GM12878 (cell line): ENCODE measurements around the gene KRTAP9-8. TPM values are rescaled to one million over a fixed set of nuclear protein-coding genes. Genes with fewer than 3 reads are reported as not detected.
"Not testable (repeated sequence)": the region's sequence is repeated elsewhere in the genome, so short reads cannot be mapped to it uniquely, and the experiment has no call there.

Experiments used
- ATAC-seq: fragments of 200-7000 bp; cut with Tn5 transposase; 3 replicates; pipeline ENCODE4 v1.9.1; 2020; ENCODE audit warnings: mild to moderate bottlenecking, moderate library complexity
- Bru-seq: library from RNA; stranded (reverse); fragments of 400-500 nt; gene quantifications from one replicate; lab custom pipeline; 2021; lab: Mats Ljungman, UMichigan
- BruChase-seq, 2 experiments: library from RNA; stranded (reverse); fragments of 400-500 nt; gene quantifications; one replicate each; lab custom pipeline; 2021; lab: Mats Ljungman, UMichigan
- BruUV-seq: library from RNA; stranded (reverse); fragments of 400-500 nt; replicated peaks from 2 replicates; lab custom pipeline; 2021; lab: Mats Ljungman, UMichigan
- CTCF ChIA-PET: fragments of 300-600 bp; sonication (Branson Sonifier 250); formaldehyde crosslinking; extraction: SDS; loops from one replicate; lab custom pipeline; 2021; ENCODE audit warnings: inconsistent platforms; lab: Yijun Ruan, JAX
- POLR2A ChIA-PET: fragments of 350-600 bp; formaldehyde crosslinking; extraction: SDS; loops from one replicate; lab custom pipeline; 2021; ENCODE audit warnings: inconsistent platforms; lab: Charles Lee
- RAD21 ChIA-PET: fragments of 300-600 bp; sonication (Branson Sonifier 250); formaldehyde crosslinking; loops from one replicate; lab custom pipeline; 2023; ENCODE audit warnings: antibody characterized with exemption; ENCODE audit not compliant: unreplicated experiment; lab: Charles Lee
- SMC1A ChIA-PET: fragments of 300-600 bp; sonication (Branson Sonifier 250); formaldehyde crosslinking; loops from one replicate; lab custom pipeline; 2023; ENCODE audit not compliant: unreplicated experiment, uncharacterized antibody; lab: Charles Lee
- DNase-seq: peaks from one replicate; pipeline ENCODE4 v3.0.0-alpha.2; 2011; ENCODE audit warnings: low read depth, low spot score
- FAIRE-seq: peaks from 3 replicates; lab custom pipeline; 2011; peaks lifted over from hg19 to GRCh38; lab: Jason Lieb, UNC
- H2AFZ ChIP-seq: 2 replicates; pipeline ENCODE4 v1.6.0; 2011; ENCODE audit warnings: low read depth, low read length, control low read depth; ENCODE audit not compliant: control insufficient read depth
- H3K27ac ChIP-seq: 2 replicates; pipeline ENCODE4 v1.5.1; 2011; ENCODE audit warnings: control low read depth; ENCODE audit not compliant: control insufficient read depth, insufficient read depth
- H3K27me3 ChIP-seq, 2 experiments: replicated peaks in 1 of 2; 2 replicates each; pipeline versions ENCODE4 v1.6.0 to v1.6.1; 2011; ENCODE audit warnings: low read length in 1 of 2; ENCODE audit not compliant: control insufficient read depth in 2 of 2, insufficient read depth in 2 of 2
- H3K36me3 ChIP-seq, 2 experiments: 2 replicates each; pipeline ENCODE4 v1.5.1; 2011; ENCODE audit warnings: low read length in 1 of 2; ENCODE audit not compliant: control insufficient read depth in 2 of 2, insufficient read depth in 2 of 2
- H3K4me1 ChIP-seq: 2 replicates; pipeline ENCODE4 v1.6.1; 2011; ENCODE audit warnings: mild to moderate bottlenecking, low read length, moderate library complexity, mixed read lengths; ENCODE audit not compliant: control insufficient read depth, insufficient read depth
- H3K4me2 ChIP-seq: 2 replicates; pipeline ENCODE4 v1.6.0; 2011; ENCODE audit warnings: control low read depth; ENCODE audit not compliant: control insufficient read depth, insufficient read depth
- H3K4me3 ChIP-seq: fragments of 200-600 bp; sonication (generic); 2 replicates; pipeline ENCODE4 v1.5.1; 2016
- H3K79me2 ChIP-seq: 2 replicates; pipeline ENCODE4 v1.6.0; 2011; ENCODE audit warnings: low read length; ENCODE audit not compliant: control insufficient read depth, insufficient read depth
- H3K9ac ChIP-seq: 2 replicates; pipeline ENCODE4 v1.8.0; 2011; ENCODE audit warnings: low read length, control low read depth, mixed read lengths; ENCODE audit not compliant: control insufficient read depth, insufficient read depth
- H3K9me3 ChIP-seq: replicated peaks from 3 replicates; pipeline ENCODE4 v1.5.1; 2011; ENCODE audit warnings: mild to moderate bottlenecking, low read length; ENCODE audit not compliant: control insufficient read depth, insufficient read depth
- H4K20me1 ChIP-seq: 2 replicates; pipeline ENCODE4 v1.6.0; 2011; ENCODE audit not compliant: control insufficient read depth, insufficient read depth
- WGBS: methylation state at CpG from one replicate; pipeline ENCODE4 v1.1.6; 2016; ENCODE audit warnings: low lambda C conversion rate; ENCODE audit not compliant: insufficient replicate concordance, insufficient coverage; ENCODE audit errors: missing lambda C conversion rate; 5-methylcytosine and 5-hydroxymethylcytosine counted together
- in situ Hi-C: fragments of 300-500 bp; cut with MboI; formaldehyde crosslinking; loops from 9 replicates; pipeline ENCODE4 v1.14.3; 2018; ENCODE audit warnings: mixed read lengths
- intact Hi-C: fragments of 100-400 bp; cut with micrococcal nuclease; formaldehyde crosslinking; loops from one replicate; pipeline ENCODE4 v1.14.2; 2022; ENCODE audit not compliant: unreplicated experiment
- long read RNA-seq, 2 experiments: library from polyadenylated mRNA; unstranded; transcript quantifications; one replicate each; pipeline ENCODE4 v2.0.0, GENCODE V29; 2019 to 2020
- polyA minus RNA-seq, 3 experiments: library from RNA; depleted of rRNA, polyadenylated mRNA; stranded (reverse); fragments of >200 nt; gene quantifications; 2 replicates each; pipeline ENCODE4 v1.2.3, GENCODE V29; 2011
- polyA plus RNA-seq, 11 experiments: library from polyadenylated mRNA; depleted of rRNA in 4 of 11; unstranded in 6 of 11; stranded (reverse) in 5 of 11; fragments of >200 nt; fragmentation: Nextera tagmentation in 4 of 11; fragmentation: Illumina TruSeq in 1 of 11; extraction: Ambion mirVana in 4 of 11; extraction: Trizol in 1 of 11; gene quantifications; 1 replicate in 1 of 11; 2 replicates in 10 of 11; pipeline versions ENCODE4 v1.2.1 to v1.2.3, GENCODE V29; 2011 to 2016; ENCODE audit warnings: inconsistent platforms in 2 of 11, missing spikeins in 2 of 11, low read depth in 1 of 11
- total RNA-seq, 4 experiments: library from RNA; depleted of rRNA in 3 of 4; stranded (reverse); fragments of >200 nt in 3 of 4; fragmentation: Illumina TruSeq in 1 of 4; extraction: Trizol in 1 of 4; gene quantifications; 2 replicates each; pipeline versions ENCODE4 v1.2.1 to v1.2.3, GENCODE V29; 2013 to 2021

Gene KRTAP9-8
- not detected in 2 replicates for total RNA-seq (2013; cell fraction: nucleolus; rRNA removed)
- total RNA-seq (2014; rRNA removed) (not detected in 2 replicates), total RNA-seq (2014; rRNA removed; fragmentation: Illumina TruSeq; extraction: Trizol) (not detected in 2 replicates), total RNA-seq (2021) (not detected in 2 replicates), polyA plus RNA-seq (2011; rRNA removed) (not detected in 2 replicates), polyA plus RNA-seq (2014; fragmentation: Illumina TruSeq; extraction: Trizol) (not detected in 2 replicates), polyA plus RNA-seq (2014; fragmentation: Nextera tagmentation; extraction: Ambion mirVana) (not detected), polyA plus RNA-seq (2014; rRNA removed) (not detected in 2 replicates), polyA plus RNA-seq (2016; fragmentation: Nextera tagmentation; extraction: Ambion mirVana) (not detected), polyA minus RNA-seq (2011; rRNA and poly(A)+ RNA removed) (not detected in 2 replicates), Bru-seq, nascent RNA (not detected), BruChase-seq, experiment 1, labeled RNA remaining after a 6-hour chase (not detected), BruChase-seq, experiment 2, labeled RNA remaining after a 2-hour chase (not detected)
- polyA plus RNA-seq (2011; ENCODE audit: low read depth) = not detected
- polyA plus RNA-seq (2011; cell fraction: cytosol; rRNA removed) = not detected in 2 replicates
- polyA plus RNA-seq (2011; cell fraction: nucleus; rRNA removed) = not detected in 2 replicates
- polyA plus RNA-seq (2012) = not detected in 2 replicates
- not detected in 2 replicates for polyA minus RNA-seq (2011; cell fraction: cytosol; rRNA and poly(A)+ RNA removed)
- polyA minus RNA-seq (2011; cell fraction: nucleus; rRNA and poly(A)+ RNA removed) = not detected in 2 replicates
- long read RNA-seq, experiment 1 = 0 reads
- long read RNA-seq, experiment 2 = 0 reads

- H3K4me1 ChIP-seq, H3K79me2 ChIP-seq, H3K4me3 ChIP-seq, H3K36me3 ChIP-seq, H3K9me3 ChIP-seq, in situ Hi-C loops, FAIRE-seq, BruUV-seq, DNase-seq, SMC1A ChIA-PET, intact Hi-C loops, CTCF ChIA-PET, H4K20me1 ChIP-seq, H3K27ac ChIP-seq, H3K27me3 ChIP-seq, POLR2A ChIA-PET, RAD21 ChIA-PET, H3K4me2 ChIP-seq, ATAC-seq, H2AFZ ChIP-seq, H3K9ac ChIP-seq: not testable (repeated sequence)
- 0% methylated on average over 3 of the region's 3 CpGs for WGBS
Measured at GRCh38 chr17:41237949-41238437, at the start of gene KRTAP9-8. Gene KRTAP9-8, plus strand, starts transcription at chr17:41237999. Its CDS starts 53 bp downstream, at chr17:41238052.

GRCh38 chr17:41189837-41190318 lies 47.9 kb upstream of the KRTAP9-8 start, which contains the start of gene KRTAP9-1:
Gene KRTAP9-1, plus strand, starts transcription at chr17:41189887. Its CDS starts 0 bp downstream, at chr17:41189887.
- H4K20me1 ChIP-seq, H3K4me2 ChIP-seq, FAIRE-seq, RAD21 ChIA-PET, H3K4me3 ChIP-seq, BruUV-seq, H3K9me3 ChIP-seq, H2AFZ ChIP-seq, H3K36me3 ChIP-seq, POLR2A ChIA-PET, H3K9ac ChIP-seq, DNase-seq, H3K79me2 ChIP-seq, intact Hi-C loops, H3K27ac ChIP-seq, H3K27me3 ChIP-seq, H3K4me1 ChIP-seq, ATAC-seq, CTCF ChIA-PET: not testable (repeated sequence)
- SMC1A ChIA-PET = interaction anchor here (1.2 kb wide), 1 partner anchor 40 kb away, joined by 3 read pairs; no protein-coding TSS in a partner anchor
- 0% methylated on average over 1 of the region's 1 CpG for WGBS
- in situ Hi-C loops = loop anchor here (10.0 kb wide), 1 partner anchor 55 kb away; the partner anchor contains the start of gene KRTAP9-4
